PC-9 (cell line): ENCODE measurements around the gene MGLL.

Source experiments
- EZH2 ChIP-seq: fragments of 200-600 bp; sonication (generic); IDR thresholded peaks from 2 replicates; pipeline ENCODE4 v1.8.0; 2017; ENCODE audit warnings: antibody characterized with exemption, low read depth
- TF ChIP-seq, protein P1 (sequence below): fragments of 200-600 bp; sonication (generic); conservative IDR thresholded peaks from 2 replicates; pipeline ENCODE4 v1.6.1; 2017; ENCODE audit warnings: mixed run types, antibody characterized with exemption, mild to moderate bottlenecking, moderate library complexity

- TF ChIP-seq, protein P1, sequence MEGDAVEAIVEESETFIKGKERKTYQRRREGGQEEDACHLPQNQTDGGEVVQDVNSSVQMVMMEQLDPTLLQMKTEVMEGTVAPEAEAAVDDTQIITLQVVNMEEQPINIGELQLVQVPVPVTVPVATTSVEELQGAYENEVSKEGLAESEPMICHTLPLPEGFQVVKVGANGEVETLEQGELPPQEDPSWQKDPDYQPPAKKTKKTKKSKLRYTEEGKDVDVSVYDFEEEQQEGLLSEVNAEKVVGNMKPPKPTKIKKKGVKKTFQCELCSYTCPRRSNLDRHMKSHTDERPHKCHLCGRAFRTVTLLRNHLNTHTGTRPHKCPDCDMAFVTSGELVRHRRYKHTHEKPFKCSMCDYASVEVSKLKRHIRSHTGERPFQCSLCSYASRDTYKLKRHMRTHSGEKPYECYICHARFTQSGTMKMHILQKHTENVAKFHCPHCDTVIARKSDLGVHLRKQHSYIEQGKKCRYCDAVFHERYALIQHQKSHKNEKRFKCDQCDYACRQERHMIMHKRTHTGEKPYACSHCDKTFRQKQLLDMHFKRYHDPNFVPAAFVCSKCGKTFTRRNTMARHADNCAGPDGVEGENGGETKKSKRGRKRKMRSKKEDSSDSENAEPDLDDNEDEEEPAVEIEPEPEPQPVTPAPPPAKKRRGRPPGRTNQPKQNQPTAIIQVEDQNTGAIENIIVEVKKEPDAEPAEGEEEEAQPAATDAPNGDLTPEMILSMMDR, result no peak
- TF ChIP-seq EZH2, result no peak
Observed at GRCh38 chr3:127682561-127682960, 139.8 kb downstream of the MGLL start.
